Measurements from ENCODE around the gene LRP1B.

- TF ChIP-seq ZNF274 (IDR thresholded peaks at IDR 0.05; ENCODE audit: low read depth, low read length) = no peak
- TF ChIP-seq SUZ12 (IDR thresholded peaks at IDR 0.05; ENCODE audit: extremely low read depth, insufficient read depth, insufficient read length) = no peak
Measured at GRCh38 chr2:141021109-141021508, 1109.7 kb downstream of the LRP1B start.

Measured in NT2/D1 (cell line).